Adrenal gland (tissue), 12 donors: ENCODE measurements around the gene PRR19. TPM values are rescaled to one million over a fixed set of nuclear protein-coding genes. Genes with fewer than 3 reads are reported as not detected.

Experiments
- DNase-seq, 7 donors: peaks; one replicate each; pipeline ENCODE4 v3.0.0-alpha.2; 2019 to 2020
- H3K27ac ChIP-seq, 5 donors: fragments of 200-600 bp; sonication (generic) in 4 of 5; 1 replicate in 3 of 5; 2 replicates in 2 of 5; pipeline versions ENCODE4 v1.5.1 to v1.8.0; 2016 to 2020; ENCODE audit warnings: mild to moderate bottlenecking in 1 of 5
- H3K27me3 ChIP-seq: fragments of 200-600 bp; 2 replicates; pipeline ENCODE4 v1.8.0; 2021
- H3K36me3 ChIP-seq, 2 donors: fragments of 200-600 bp; replicated peaks in 1 of 2; 1 replicate in 1 of 2; 2 replicates in 1 of 2; pipeline versions ENCODE4 v1.5.1 to v1.8.0; 2018 to 2022
- H3K4me1 ChIP-seq, 2 donors: fragments of 200-600 bp; replicated peaks in 1 of 2; 1 replicate in 1 of 2; 2 replicates in 1 of 2; pipeline versions ENCODE4 v1.5.1 to v1.8.0; 2018 to 2021
- H3K4me3 ChIP-seq, 4 donors: fragments of 200-600 bp; sonication (generic) in 3 of 4; one replicate each; pipeline ENCODE4 v1.5.1; 2016 to 2018
- H3K9me3 ChIP-seq, 3 donors: fragments of 200-600 bp; sonication (generic) in 1 of 3; replicated peaks in 1 of 3; 1 replicate in 2 of 3; 2 replicates in 1 of 3; pipeline versions ENCODE4 v1.5.1 to v1.8.0; 2016 to 2021
- CTCF ChIP-seq, 6 experiments: fragments of 450-650 bp in 4 of 6; fragments of 200-600 bp in 2 of 6; sonication (generic) in 1 of 6; IDR thresholded peaks; 1 replicate in 5 of 6; 2 replicates in 1 of 6; pipeline versions ENCODE4 v1.5.1 to v1.8.0; 2016 to 2021; ENCODE audit warnings: antibody characterized with exemption in 6 of 6, mild to moderate bottlenecking in 2 of 6, moderate library complexity in 1 of 6
- POLR2A ChIP-seq, 2 donors: fragments of 450-650 bp; IDR thresholded peaks; one replicate each; pipeline ENCODE4 v1.6.1; 2017; ENCODE audit warnings: antibody characterized with exemption in 2 of 2, mild to moderate bottlenecking in 2 of 2, moderate library complexity in 1 of 2
- WGBS, 4 donors: extraction: QIAGEN DNeasy Blood & Tissue Kit in 2 of 4; methylation state at CpG; one replicate each; pipeline versions ENCODE4 v1.1.5 to v1.1.7; 2013 to 2017; 5-methylcytosine and 5-hydroxymethylcytosine counted together
- intact Hi-C, 2 donors: fragments of 100-400 bp; cut with DNase I; formaldehyde crosslinking; loops; one replicate each; pipeline versions ENCODE4 v1.14.1 to v1.15.0; 2022 to 2023
- polyA plus RNA-seq, 3 donors: library from polyadenylated mRNA; stranded (reverse); fragments of 200-250 nt in 2 of 3; fragments of 350-450 nt in 1 of 3; fragmentation: Illumina TruSeq in 1 of 3; extraction: RNeasy Lipid Tissue Mini Kit (QIAGEN cat#74804) in 1 of 3; gene quantifications; one replicate each; pipeline ENCODE4 v1.2.3, GENCODE V29; 2013 to 2014
- total RNA-seq, 9 donors: library from RNA; depleted of rRNA in 4 of 9; stranded (reverse); fragments of >200 nt in 4 of 9; fragments of 120-200 nt in 1 of 9; fragmentation: NEBNext Ultra II Directional in 1 of 9; extraction: Animal tissue kit (Norgen Biotek cat#: 25700) in 1 of 9; gene quantifications; one replicate each; pipeline versions ENCODE4 v1.1.0 to v1.2.4, GENCODE V29; 2013 to 2023
- donor health status: healthy with polysubstance abuse.
- donor health status: Bipolar disorder and iron deficiency.
- donor health status: DM: yes; HTN: yes; CAD: no.
- donor health status: DM: no; HTN: no; CAD: no.
- donor health status: DM: no; HTN: no; CAD: no.
- donor health status: DM: yes; HTN: yes; CAD: no.

PRR19 gene
- total and polyA plus RNA-seq, 12 donors: 0.51 to 2.5 (median 1.5) TPM

GRCh38 chr19:42313840-42314755, 12.2 kb downstream of the PRR19 start:
- H3K4me1 ChIP-seq: peaks cover 9 to 10% of the 10 kb centered on the region in 2 donors
- intact Hi-C loops: no loop called here
- no peaks in the 10 kb centered on the region for H3K9me3 ChIP-seq
- DNase-seq: no peak
- TF ChIP-seq POLR2A (IDR thresholded peaks at IDR 0.05) (no peak), CTCF (IDR thresholded peaks at IDR 0.05) (peak in 1 of 6 experiments; percentile 43)
- no peaks in the 10 kb centered on the region for H3K36me3 ChIP-seq
- H3K27me3 ChIP-seq: no peaks in the 10 kb centered on the region
- no peak overlapping the region for H3K4me3 ChIP-seq
- 38 to 40% (median 39%) methylated on average over 23 to 26 of the region's 26 CpGs for WGBS, 4 donors
- peak overlapping the region in 1 of 5 donors; percentile 49 for H3K27ac ChIP-seq

DNA sequence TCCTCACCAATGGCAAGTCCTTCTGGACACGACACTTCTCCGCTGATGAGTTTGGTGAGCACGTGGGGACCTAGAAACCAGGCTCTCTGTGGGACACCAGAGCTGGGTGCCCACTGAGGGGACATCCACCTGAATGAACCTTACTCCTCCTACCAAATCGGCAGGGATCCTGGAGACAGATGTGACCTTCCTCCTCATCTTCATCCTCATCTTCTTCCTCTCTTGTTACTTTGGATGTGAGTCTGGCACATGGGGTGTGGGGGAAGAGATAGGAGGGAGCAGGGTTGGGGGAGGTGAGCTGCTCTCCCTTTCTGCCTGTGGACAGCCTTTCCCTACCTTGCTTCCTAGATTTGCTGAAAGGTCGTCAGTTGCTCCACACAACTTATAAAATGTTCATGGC, 13.1 kb downstream of the PRR19 start:
- no peak overlapping the region for H3K27ac ChIP-seq
- no peak overlapping the region for H3K4me3 ChIP-seq
- no peaks in the 10 kb centered on the region for H3K9me3 ChIP-seq
- no peaks in the 10 kb centered on the region for H3K27me3 ChIP-seq
- H3K36me3 ChIP-seq: no peaks in the 10 kb centered on the region
- DNase-seq: no peak
- peaks cover 9 to 10% of the 10 kb centered on the region in 2 donors for H3K4me1 ChIP-seq
- WGBS, 4 donors: 79 to 92% (median 82%) methylated on average over 3 to 5 of the region's 5 CpGs
- intact Hi-C loops: no loop called here
- TF ChIP-seq CTCF (IDR thresholded peaks at IDR 0.05) (no peak), POLR2A (IDR thresholded peaks at IDR 0.05) (no peak)

DNA sequence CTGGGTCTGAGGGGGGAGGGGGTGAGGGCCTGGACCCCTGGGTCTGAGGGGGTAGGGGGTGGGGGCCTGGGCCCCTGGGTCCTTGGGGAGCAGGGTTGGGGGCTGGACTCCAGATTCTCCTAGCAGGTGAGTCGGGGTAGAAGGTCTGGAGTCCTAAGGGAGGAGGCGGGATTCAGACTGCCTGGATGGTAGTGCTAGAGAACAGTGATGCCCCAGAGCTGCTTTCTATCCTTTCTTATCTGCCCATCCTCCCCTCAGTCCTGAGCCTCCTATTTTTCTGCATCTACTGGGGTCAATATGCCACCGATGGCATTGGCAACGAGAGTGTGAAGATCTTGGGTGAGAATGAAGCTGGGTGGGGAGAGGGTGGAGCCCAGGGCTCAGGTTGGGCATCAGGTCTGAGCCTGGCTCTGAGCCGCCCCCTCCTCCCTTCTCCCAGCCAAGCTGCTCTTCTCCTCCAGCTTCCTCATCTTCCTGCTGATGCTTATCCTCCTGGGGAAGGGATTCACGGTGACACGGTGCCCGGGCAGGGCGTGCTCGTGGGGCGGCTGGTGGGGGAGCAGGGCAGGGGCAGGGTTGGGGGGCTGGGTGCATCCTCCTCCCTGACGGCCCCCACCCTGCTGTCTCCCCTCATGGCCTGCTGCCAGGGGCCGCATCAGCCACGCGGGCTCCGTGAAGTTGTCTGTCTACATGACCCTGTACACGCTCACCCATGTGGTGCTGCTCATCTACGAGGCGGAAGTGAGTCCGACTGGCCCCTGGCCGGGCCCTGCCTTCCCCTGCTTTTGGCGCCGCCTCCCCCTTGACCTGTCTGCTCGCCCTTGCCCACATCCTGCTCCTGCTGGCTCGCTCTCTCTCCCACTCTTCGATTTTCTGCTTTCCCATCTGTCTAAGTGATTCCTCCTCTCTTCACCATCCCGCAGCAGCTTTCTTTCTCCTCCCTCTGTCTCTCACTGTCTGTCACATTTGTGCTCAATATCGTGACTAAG, 14.6 kb downstream of the PRR19 start:
- Histone ChIP-seq H3K27ac (no peak overlapping the region), H3K27me3 (no peaks in the 10 kb centered on the region), H3K4me1 (peaks cover 9 to 10% of the 10 kb centered on the region in 2 donors), H3K36me3 (no peaks in the 10 kb centered on the region), H3K4me3 (no peak overlapping the region), H3K9me3 (no peaks in the 10 kb centered on the region)
- intact Hi-C loops: no loop called here
- TF ChIP-seq POLR2A (IDR thresholded peaks at IDR 0.05) (no peak), CTCF (IDR thresholded peaks at IDR 0.05) (no peak)
- no peak for DNase-seq
- 43 to 58% (median 52%) methylated on average over 19 to 28 of the region's 28 CpGs for WGBS, 4 donors

DNA sequence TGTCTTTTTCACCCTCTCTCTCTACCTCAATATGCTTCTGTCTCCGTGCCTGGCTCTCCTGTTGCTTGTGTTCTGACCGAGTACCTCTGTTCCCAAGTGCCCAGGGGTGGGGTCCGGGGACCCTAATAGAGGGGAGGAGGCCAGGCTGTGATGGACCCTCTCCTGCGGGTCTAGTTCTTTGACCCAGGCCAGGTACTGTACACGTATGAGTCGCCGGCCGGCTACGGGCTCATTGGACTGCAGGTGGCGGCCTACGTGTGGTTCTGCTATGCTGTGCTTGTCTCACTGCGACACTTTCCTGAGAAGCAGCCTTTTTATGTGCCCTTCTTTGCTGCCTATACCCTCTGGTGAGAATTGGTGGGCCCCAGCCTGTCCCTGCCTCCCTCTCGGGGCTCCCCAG, 15.6 kb downstream of the PRR19 start:
- Histone ChIP-seq H3K4me3 (no peak overlapping the region), H3K27ac (no peak overlapping the region), H3K36me3 (no peaks in the 10 kb centered on the region), H3K4me1 (peaks cover 9 to 10% of the 10 kb centered on the region in 2 donors), H3K27me3 (no peaks in the 10 kb centered on the region), H3K9me3 (no peaks in the 10 kb centered on the region)
- DNase-seq: no peak
- intact Hi-C loops: no loop called here
- WGBS, 4 donors: 86 to 96% (median 92%) methylated on average over 13 of the region's 13 CpGs
- no peak for TF ChIP-seq POLR2A (IDR thresholded peaks at IDR 0.05)
- no peak for TF ChIP-seq CTCF (IDR thresholded peaks at IDR 0.05)
